HG03045 (cell line): ENCODE measurements around the gene ZNF316.
"Not testable (repeated sequence)": the region's sequence is repeated elsewhere in the genome, so short reads cannot be mapped to it uniquely, and the experiment has no call there.

ENCODE experiments used
- ATAC-seq: cut with Tn5 transposase; IDR thresholded peaks from one replicate; pipeline ENCODE4 v1.9.1; 2021; ENCODE audit warnings: mild to moderate bottlenecking, moderate library complexity; ENCODE audit not compliant: unreplicated experiment

ZNF316 gene

DNA sequence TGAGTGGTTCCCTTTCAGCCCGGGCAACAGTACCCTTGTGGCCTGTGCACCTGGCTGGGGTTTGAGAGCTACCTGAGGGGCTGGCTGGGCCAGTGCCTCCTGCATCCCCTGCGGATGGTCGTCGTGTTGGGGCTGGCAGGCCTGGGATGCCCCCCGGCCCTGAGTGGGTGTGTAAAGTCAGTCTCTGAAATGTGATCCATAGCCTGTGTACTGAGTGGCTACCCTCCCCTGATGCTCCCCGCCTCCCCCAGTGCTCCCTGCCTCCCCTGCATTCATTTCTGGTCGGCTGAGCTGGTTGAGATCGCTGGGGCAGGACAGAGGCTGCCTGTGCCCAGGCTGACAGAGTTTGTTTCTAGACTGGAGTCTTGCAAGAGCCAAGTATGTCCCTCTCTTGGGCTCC lies 9.3 kb downstream of the ZNF316 start:
- ATAC-seq = no peak

DNA sequence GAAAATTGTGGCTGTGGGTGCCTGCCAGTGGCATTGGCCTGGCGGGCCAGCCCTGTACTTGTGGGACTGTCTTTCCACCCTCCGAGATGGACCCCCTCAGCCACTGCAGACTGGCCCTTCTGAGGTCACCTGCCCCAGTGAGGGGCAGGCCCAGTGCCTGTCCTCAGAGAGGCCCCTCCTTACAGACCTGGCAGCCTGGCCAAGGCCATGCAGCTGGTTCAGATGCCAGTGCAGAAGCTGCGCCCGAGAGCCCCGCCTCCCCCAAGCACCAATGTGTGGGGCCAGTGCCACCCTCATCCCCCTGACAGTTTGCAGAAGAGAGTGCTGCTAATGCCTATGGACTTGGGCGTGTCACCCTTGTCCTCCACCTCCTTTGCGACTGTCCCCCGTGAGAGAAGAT lies 10.0 kb downstream of the ZNF316 start:
- no peak for ATAC-seq

DNA sequence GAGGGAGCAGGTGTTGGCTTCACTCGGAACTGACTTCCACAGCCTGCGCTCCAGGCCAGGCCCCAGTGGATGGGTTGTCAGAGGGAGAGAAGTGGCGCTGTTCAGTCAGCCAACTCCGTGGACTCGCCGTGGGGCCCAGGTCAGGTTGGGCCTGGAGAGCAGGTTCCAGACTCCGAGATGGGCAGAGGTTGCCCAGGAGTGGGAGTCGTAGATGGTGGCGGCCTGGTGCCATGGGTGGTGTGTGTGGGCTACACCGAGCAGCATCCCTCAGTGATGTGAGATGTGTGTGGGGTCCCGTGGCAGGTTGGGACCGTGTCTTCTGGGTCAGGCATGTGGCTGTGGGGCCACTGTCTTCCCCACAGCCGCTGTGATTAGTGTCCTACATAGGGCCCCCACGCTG lies 10.4 kb downstream of the ZNF316 start:
- no peak for ATAC-seq

DNA sequence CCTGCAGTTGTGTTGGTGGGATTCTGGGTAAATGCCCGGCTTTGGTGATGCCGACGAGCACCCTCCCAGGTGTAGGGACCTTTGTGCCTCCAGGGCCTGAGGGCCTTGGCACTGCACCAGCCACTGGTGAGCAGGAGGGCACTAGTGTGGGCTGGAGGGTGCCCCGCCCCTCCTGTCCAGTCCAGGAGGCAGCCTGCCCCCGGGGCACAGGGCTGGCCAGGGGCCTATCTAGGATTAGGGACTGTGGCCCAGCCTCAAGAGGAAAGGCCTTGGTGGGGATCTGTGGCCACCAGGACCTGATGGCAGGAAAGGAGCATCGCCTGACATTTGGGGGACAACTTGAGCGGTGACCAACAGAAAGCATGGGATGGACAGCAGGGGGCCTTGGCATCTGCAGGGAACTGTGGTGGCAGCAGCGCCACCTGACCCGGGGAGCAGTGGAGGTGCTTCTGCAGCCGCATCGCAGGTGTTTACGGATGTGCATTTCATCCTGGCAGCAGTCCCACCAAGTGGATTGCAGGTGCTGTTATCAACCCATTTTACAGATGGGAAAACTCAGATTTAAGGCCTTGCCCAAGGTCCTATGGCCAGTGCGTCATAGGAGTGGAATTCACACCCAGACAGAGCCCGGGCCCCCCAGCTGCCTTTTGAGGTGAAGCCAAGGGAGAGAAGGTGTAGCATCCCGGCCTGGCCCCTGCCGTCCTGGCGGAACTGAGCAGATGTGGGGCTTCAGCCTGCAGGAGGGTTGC lies 11.1 kb downstream of the ZNF316 start:
- ATAC-seq = no peak

DNA sequence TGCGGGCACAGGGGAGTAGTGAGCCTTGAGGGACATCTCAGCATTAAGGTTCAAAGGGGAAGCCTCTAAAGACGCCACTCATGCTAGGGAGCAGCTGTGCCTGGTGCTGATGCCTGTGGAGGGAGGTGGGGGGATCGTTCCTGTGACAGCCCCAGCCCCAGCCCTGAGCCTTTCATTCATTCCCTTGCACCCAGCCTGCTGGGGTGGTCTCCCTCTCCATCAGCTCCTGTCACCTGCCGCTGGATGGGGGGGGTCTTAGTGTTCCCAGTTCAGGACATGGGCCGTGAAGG lies 11.6 kb downstream of the ZNF316 start:
- no peak for ATAC-seq

DNA sequence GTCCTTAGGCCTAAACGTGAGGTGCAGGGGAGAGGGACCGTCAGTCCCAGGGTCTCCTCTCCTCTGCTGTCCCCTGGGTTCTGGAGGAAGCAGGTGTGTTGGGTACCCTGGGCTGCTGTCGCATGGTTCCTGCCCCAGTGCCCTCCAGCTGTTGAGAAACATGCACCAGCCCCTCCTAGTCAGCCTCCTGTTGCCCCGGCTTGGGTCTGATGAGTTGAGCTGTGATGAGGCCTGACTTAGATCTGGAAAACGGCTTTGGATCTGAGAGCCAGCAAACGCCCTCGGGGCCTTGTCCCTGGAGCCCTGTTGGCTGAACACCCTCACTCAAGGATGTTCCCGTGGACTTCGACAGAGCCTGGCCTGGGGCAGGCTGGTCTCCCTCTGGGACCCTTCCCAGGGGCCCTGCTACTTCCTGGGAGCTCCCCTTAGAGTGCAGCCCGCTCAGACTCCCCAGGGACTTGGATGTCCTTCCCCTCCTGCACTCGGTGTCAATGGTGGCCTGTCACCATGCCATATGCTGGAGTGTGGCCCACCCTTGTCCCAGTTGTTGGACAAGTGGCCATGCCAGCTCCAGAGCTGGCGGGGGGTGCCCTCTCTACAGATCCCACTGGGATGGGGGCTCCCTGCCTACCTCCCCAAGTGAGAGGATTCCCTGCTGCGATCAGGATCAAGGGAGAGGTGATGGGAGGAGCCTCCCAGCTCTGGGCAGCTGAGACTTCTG lies 12.3 kb downstream of the ZNF316 start:
- no peak for ATAC-seq

DNA sequence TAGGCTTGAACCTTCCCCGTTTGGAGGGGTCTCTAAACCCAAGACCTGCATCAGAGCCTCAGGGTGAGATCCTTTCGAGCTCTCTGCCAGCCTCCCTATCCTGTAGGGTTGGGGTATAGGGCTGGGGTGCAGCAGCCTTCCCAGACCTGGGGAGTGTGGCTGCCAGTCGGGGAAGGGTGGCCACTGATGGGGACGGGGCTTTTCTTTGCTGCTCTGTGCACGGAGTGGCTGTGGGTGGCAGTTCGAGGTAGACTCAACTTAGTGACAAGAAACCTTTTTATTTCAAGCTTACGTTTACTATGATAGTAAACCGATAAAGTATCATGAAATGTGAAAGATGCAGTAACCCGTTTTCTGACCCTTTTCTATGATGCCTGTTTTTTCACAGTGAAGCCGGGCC lies 13.0 kb downstream of the ZNF316 start:
- no peak for ATAC-seq

DNA sequence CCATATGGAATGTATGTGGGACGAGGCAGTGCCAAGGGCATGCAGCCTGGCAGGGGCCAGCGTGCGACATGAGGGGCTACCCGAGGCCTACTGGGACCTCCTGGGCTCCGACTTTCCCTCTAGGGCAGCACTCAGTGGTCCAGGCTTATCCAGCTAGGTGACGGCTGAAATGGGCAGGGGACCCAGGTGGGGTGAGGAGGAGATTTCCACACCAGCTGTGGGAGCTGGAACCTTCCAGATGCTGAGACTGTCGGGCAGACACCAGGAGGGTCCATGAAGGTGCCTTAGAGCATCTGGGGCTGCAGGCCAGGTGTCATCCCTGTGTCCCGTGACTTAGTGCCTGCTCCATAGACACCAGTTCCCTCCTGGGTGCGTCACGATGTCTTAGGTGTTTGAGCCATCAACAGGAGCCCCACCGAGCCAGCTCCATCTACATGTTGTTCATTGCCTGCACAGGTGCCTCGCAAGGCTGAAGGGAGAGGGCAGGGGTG lies 13.4 kb downstream of the ZNF316 start:
- no peak for ATAC-seq

DNA sequence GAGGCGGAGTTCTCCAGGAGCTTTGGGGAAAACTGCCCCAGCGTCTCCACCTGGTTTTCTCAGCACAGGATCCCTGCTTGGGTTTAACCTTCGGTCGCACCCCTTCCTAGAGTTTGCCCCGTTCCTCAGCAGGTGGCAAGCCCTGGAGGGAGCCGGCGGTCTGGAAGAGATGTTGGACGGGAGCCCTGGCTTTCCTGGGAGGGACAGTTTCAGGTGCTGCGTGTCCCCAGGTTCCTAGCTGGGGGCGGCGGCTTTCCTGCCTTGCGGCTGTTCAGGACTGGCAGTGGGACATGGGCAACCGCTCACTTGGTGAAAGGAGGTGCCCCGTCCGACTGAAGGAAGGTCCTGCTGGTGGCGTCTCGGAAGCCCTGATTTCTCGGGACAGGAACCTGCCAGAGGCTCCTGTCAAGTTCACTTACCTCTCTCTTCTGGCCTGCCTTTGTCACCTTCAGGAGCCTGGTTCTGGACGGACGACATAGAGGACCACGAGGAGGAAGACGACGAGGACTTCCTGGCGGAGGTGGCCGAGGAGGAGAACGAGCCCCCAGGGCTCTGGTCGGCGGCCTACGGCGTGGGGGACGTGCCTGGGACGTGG lies 14.8 kb downstream of the ZNF316 start:
- ATAC-seq = no peak

DNA sequence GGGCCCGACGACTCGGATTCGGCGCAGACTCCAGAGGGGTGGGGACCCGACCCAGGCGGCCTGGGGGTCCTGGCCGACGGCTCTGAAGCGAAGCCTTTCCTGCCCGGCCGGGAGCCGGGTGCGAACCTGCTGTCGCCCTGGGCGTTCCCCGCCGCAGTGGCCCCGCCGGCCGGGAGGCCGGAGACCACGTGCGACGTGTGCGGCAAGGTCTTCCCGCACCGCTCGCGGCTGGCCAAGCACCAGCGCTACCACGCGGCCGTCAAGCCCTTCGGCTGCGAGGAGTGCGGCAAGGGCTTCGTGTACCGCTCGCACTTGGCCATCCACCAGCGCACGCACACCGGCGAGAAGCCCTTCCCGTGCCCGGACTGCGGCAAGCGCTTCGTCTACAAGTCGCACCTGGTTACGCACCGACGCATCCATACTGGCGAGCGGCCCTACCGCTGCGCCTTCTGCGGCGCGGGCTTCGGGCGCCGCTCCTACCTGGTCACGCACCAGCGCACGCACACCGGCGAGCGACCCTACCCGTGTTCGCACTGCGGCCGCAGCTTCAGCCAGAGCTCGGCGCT lies 15.4 kb downstream of the ZNF316 start:
- no peak for ATAC-seq

DNA sequence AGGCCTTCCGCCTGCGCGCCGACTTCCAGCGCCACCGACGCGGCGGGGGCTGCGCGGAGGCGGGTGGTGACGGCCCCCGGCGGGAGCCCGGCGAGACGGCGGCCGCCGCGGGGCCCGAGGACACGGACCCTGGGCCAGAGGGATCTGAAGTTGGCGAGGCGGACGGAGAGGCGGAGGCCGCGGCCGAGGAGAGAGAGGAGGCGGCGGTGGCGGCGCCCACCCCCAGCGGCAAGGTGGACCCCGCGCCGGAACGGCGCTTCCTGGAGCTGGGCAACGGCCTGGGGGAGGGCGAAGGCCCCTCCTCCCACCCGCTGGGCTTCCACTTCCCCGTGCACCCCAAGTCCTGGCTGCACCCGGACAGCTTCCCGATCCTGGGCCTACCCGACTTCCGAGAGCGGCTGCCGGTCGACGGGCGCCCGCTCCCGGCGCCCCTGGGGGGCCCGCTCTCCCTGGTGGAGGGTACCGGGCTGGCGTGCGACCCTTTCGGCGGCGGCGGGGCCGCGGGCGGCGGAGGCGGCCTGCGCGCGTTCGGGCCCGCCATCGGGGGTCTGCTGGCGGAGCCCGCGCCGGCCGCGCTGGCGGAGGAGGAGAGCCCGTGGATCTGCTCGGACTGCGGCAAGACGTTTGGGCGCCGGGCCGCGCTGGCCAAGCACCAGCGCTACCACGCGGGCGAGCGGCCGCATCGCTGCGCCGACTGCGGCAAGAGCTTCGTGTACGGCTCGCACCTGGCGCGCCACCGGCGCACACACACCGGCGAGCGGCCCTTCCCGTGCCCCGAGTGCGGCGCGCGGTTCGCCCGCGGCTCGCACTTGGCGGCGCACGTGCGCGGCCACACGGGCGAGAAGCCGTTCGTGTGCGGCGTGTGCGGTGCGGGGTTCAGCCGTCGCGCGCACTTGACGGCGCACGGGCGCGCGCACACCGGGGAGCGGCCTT lies 16.2 kb downstream of the ZNF316 start:
- no peak for ATAC-seq

DNA sequence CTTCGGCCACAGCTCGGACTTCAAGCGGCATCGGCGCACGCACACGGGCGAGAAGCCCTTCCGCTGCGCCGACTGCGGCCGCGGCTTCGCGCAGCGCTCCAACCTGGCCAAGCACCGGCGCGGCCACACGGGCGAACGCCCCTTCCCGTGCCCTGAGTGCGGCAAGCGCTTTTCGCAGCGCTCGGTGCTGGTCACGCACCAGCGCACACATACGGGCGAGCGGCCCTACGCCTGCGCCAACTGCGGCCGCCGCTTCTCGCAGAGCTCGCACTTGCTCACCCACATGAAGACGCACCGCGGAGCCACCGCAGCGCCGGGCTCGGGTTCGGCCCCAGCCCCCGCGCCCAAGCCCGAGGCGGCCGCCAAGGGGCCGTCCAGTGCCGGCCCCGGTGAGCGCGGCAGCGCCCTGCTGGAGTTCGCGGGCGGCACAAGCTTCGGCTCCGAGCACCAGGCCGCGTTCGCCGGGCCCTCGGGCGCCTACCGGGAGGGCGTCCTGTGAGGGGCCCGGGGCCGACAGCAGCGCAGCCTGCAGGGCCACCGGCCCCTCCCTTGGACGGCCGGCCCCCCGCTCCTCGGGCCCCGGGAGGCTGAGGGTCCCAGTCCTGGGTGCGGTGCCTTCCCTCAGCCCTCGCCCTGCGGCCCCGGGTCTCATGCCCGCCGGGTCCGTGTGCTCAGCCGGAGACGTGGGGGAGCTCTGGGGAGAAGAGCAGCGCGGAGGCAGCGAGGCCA lies 17.2 kb downstream of the ZNF316 start:
- no peak for ATAC-seq

DNA sequence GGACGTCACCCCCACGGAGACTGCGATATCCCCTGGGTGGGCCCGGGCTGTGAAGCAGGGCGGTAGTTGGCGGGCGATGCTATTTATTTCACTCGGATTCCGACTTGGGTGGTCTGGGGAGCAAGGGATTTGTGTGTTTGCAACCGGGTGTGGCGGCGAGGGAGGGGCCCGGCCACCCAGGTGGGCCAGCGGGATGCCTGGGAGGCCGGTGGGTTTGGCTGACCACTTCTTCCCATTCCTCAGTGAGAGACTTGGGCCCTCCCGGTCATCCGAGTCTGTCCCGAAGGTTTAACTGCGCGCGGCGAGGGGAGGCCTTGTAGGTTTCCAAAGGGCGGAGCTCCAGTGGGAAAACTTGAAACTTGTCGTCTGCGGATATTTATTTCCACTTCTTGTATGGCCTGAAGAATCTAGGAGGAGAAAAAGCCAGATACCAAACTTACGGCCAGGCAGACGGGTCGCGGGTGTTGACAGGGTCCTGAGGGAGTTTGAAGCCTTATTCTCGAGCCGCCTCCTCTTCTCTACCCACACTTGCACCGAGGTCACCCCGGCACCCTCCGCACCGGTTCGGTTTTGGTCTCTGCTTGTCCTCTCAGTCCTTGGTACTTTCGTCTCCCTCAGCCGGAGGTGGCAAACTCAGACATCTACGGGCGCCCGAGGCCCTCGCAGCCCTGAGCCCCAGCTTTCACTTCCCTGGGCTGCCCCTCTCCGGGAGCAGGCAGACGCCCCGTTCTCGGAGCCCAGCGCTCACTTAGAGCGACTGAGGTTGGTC lies 17.9 kb downstream of the ZNF316 start:
- no peak for ATAC-seq

DNA sequence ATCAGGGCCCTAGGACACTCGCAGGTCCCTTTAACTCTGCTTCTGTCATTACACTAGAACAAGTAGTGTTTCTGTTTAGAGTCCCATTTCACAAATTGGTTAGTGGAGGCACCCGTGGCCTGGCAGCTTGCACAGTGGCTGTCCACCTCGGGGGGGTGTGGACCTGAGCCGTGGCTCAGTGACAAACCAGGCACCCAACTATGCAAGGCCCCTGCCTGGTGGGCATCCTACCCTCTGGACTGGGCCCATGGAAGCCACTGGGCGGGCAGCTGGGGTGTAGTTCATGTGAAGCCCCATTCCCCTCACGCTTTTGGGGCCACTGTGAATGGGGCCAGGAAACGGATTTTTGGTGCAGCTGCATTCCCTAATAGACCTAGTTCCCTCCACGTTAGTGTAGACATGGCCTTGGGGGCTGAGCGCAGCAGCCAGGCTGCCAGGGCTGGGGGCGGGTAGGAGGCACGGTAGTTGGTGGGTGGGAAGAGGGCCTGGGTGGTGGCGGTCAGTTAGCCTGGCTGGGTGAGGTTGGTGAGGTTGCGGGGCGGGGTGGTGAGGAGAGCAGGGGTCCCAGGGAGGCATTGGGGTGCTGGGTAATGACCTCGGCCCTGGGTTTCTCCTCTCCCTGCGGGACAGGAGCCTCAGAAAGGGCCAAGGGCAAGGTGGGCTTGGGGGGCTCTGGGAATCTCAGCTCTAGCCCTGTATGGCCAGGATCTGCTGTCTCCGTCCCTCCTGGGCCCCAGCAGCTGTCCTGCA lies 18.7 kb downstream of the ZNF316 start:
- no peak for ATAC-seq

DNA sequence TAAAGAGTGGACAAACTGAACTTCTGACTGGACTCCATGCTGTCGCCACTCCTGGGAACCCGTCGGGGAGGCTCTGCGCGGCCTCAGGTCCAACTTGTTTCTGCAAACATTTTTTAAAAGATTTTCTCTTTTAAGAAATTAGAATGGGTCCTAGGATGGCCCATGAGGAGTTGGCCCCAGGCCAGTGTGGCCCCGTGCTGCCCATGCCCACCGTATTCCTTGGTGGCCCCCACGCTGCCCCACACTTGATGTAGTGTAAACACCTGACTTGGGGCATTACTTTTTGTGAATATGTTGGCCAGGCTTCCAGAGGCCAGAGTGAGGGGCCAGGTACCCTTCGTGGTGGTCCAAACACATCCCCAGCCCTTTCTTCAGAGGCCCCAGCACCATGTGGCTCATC lies 19.3 kb downstream of the ZNF316 start:
- ATAC-seq = no peak

DNA sequence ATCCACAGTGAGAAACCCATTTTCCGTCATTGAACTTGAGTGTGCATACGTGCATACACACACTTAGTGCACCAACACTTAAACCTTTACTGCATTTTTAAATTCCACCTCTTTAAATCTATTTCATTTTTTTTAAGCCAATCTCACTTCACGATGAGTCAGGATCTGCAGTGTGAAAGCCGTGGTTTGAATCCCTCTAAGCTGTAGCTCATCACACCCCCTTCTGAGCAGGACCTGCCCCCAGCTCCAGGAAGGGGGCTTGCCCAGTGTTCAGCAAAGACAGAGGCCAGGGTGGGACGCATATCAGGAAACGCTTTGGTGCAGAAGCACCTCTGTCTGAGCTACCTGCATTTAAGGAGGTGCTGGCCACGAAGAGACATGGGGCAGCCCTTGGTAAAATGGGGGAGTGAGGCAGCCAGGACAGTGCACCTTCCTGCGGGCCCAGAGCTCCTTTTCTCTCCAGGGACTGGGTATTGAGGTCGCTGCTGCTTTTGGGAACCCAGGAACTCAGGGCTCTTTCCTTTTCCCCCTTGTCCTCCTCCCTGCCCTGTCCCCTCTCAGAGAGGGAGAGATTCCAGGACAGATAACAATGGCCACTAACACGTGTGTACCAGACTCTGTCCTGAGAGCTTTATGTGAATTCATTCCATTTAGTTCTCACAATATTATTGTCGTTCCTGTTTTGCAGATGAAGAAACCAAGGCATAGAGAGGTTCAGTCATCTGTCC lies 21.7 kb downstream of the ZNF316 start:
- no peak for ATAC-seq

DNA sequence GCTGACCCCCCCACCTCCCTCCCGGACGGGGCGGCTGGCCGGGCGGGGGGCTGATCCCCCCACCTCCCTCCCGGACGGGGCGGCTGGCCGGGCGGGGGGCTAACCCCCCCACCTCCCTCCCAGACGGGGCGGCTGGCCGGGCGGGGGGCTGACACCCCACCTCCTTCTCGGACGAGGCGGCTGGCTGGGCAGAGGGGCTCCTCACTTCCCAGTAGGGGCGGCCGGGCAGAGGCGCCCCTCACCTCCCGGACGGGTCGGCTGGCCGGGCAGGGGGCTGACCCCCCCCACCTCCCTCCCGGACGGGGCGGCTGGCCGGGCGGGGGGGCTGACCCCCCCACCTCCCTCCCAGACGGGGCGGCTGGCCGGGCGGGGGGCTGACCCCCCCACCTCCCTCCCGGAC lies 33.7 kb downstream of the ZNF316 start:
- ATAC-seq = not testable (repeated sequence)

DNA sequence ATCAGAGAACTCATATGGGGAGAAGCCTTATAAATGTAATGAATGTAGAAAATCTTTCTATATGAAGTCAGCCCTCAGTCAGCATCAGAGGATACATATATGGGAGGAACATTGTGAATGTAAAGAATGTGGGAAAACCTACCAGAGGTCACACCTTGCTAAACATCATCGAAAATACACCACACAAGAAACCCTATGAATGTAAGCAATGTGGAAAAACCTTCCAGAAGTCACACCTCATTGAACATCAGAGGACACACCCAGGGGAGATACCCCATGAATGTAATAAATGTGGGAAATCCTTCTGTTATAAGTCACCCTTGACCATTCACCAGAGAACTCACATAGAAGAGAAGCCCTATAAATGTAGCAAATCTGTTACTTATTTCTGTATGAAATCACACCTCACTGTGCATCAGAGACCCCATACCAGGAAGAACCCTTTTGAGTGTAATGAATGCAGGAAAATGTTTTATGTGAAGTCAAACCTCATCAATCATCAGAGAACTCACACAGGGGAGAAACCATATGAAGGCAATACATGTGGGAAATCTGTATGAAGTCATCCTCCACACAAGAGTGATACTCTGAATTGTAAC lies 38.8 kb downstream of the ZNF316 start:
- no peak for ATAC-seq
